H9 (cell line): Measurements from ENCODE around the gene ATP8B4. TPM values are rescaled to one million over a fixed set of nuclear protein-coding genes. Genes with fewer than 3 reads are reported as not detected.

Source experiments
- DNase-seq: peaks from one replicate; pipeline ENCODE4 v3.0.0-alpha.2; 2017
- H2AFZ ChIP-seq: one replicate; pipeline ENCODE4 v1.6.1; 2013; ENCODE audit warnings: mild to moderate bottlenecking, low read length, control low read depth, moderate library complexity
- H2AK5ac ChIP-seq: 2 replicates; pipeline ENCODE4 v1.6.1; 2013; ENCODE audit warnings: low read length, control low read depth, mixed read lengths; ENCODE audit not compliant: insufficient read length
- H2BK120ac ChIP-seq: one replicate; pipeline ENCODE4 v1.6.1; 2013; ENCODE audit warnings: low read depth, mild to moderate bottlenecking, low read length, control low read depth, inconsistent platforms; ENCODE audit not compliant: poor library complexity, severe bottlenecking
- H2BK12ac ChIP-seq: 2 replicates; pipeline ENCODE4 v1.6.1; 2013; ENCODE audit warnings: low read length, control low read depth, mixed read lengths, low read depth; ENCODE audit not compliant: insufficient read length
- H2BK15ac ChIP-seq: 2 replicates; pipeline ENCODE4 v1.6.1; 2013; ENCODE audit warnings: low read depth, low read length, control low read depth
- H2BK20ac ChIP-seq: one replicate; pipeline ENCODE4 v1.6.1; 2013; ENCODE audit warnings: low read depth, mild to moderate bottlenecking, low read length, control low read depth, inconsistent platforms; ENCODE audit not compliant: poor library complexity, severe bottlenecking
- H2BK5ac ChIP-seq: 2 replicates; pipeline ENCODE4 v1.6.1; 2013; ENCODE audit warnings: low read length, control low read depth, mixed read lengths; ENCODE audit not compliant: insufficient read length
- H3K14ac ChIP-seq: 2 replicates; pipeline ENCODE4 v1.6.1; 2013; ENCODE audit warnings: low read length, control low read depth; ENCODE audit not compliant: insufficient read depth
- H3K18ac ChIP-seq: 2 replicates; pipeline ENCODE4 v1.6.1; 2013; ENCODE audit warnings: low read depth, mild to moderate bottlenecking, mixed read lengths, low read length, control low read depth; ENCODE audit not compliant: insufficient read length
- H3K23ac ChIP-seq: 2 replicates; pipeline ENCODE4 v1.6.1; 2013; ENCODE audit warnings: low read length, control low read depth, mixed read lengths, low read depth; ENCODE audit not compliant: insufficient read length
- H3K23me2 ChIP-seq: 2 replicates; pipeline ENCODE4 v1.6.1; 2013; ENCODE audit warnings: low read depth, mild to moderate bottlenecking, mixed read lengths, low read length, control low read depth; ENCODE audit not compliant: insufficient read length, poor library complexity, severe bottlenecking
- H3K27ac ChIP-seq: 2 replicates; pipeline ENCODE4 v1.5.1; 2013; ENCODE audit warnings: low read length, control low read depth, mixed read lengths, low read depth; ENCODE audit not compliant: insufficient read length
- H3K27me3 ChIP-seq: 2 replicates; pipeline ENCODE4 v1.6.1; 2013; ENCODE audit warnings: low read length, control low read depth, inconsistent platforms; ENCODE audit not compliant: insufficient read depth
- H3K4ac ChIP-seq: 2 replicates; pipeline ENCODE4 v1.6.1; 2013; ENCODE audit warnings: low read depth, mild to moderate bottlenecking, control low read depth, inconsistent platforms, low read length, moderate library complexity
- H3K4me1 ChIP-seq: 2 replicates; pipeline ENCODE4 v1.6.1; 2013; ENCODE audit warnings: low read length, control low read depth, inconsistent platforms; ENCODE audit not compliant: insufficient read depth
- H3K4me2 ChIP-seq: 2 replicates; pipeline ENCODE4 v1.6.1; 2013; ENCODE audit warnings: low read length, control low read depth, mixed read lengths; ENCODE audit not compliant: insufficient read length, insufficient read depth
- H3K56ac ChIP-seq: 2 replicates; pipeline ENCODE4 v1.6.1; 2013; ENCODE audit warnings: low read depth, mild to moderate bottlenecking, mixed read lengths, low read length, control low read depth; ENCODE audit not compliant: insufficient read length
- H3K79me1 ChIP-seq: 2 replicates; pipeline ENCODE4 v1.6.1; 2013; ENCODE audit warnings: low read depth, mild to moderate bottlenecking, moderate library complexity, low read length, control low read depth, inconsistent platforms; ENCODE audit not compliant: insufficient read depth, poor library complexity, severe bottlenecking
- H3K79me2 ChIP-seq: 2 replicates; pipeline ENCODE4 v1.6.1; 2013; ENCODE audit warnings: low read length, control low read depth, inconsistent platforms; ENCODE audit not compliant: insufficient read depth
- H3K9ac ChIP-seq: 2 replicates; pipeline ENCODE4 v1.6.1; 2013; ENCODE audit warnings: low read length, control low read depth, mixed read lengths; ENCODE audit not compliant: insufficient read length; ENCODE audit errors: extremely low read depth
- H3K9me3 ChIP-seq: one replicate; pipeline ENCODE4 v1.6.1; 2013; ENCODE audit warnings: low read depth, low read length, inconsistent platforms; ENCODE audit not compliant: control insufficient read depth
- H3T11ph ChIP-seq: one replicate; pipeline ENCODE4 v1.6.1; 2013; ENCODE audit warnings: mild to moderate bottlenecking, low read length, control low read depth, inconsistent platforms
- H4K20me1 ChIP-seq: one replicate; pipeline ENCODE4 v1.6.1; 2013; ENCODE audit not compliant: control insufficient read depth, insufficient read length, insufficient read depth
- H4K5ac ChIP-seq: 2 replicates; pipeline ENCODE4 v1.6.1; 2013; ENCODE audit warnings: low read depth, mild to moderate bottlenecking, mixed read lengths, low read length, control low read depth; ENCODE audit not compliant: insufficient read length
- H4K8ac ChIP-seq: replicated peaks from 2 replicates; pipeline ENCODE4 v1.6.1; 2013; ENCODE audit warnings: low read length, control low read depth, mixed read lengths, low read depth; ENCODE audit not compliant: insufficient read length
- H4K91ac ChIP-seq: 2 replicates; pipeline ENCODE4 v1.6.1; 2013; ENCODE audit warnings: low read depth, mild to moderate bottlenecking, moderate library complexity, mixed read lengths, low read length, control low read depth; ENCODE audit not compliant: insufficient read length
- H3K27ac Mint-ChIP-seq, 3 experiments: 2 replicates in 2 of 3; 3 replicates in 1 of 3; pipeline ENCODE4 v1.8.0; 2020 to 2021; ENCODE audit warnings: mixed read lengths in 3 of 3, mild to moderate bottlenecking in 1 of 3, moderate library complexity in 1 of 3
- H3K27me3 Mint-ChIP-seq: 2 replicates; pipeline ENCODE4 v1.8.0; 2021; ENCODE audit warnings: low read depth, mild to moderate bottlenecking, moderate library complexity, mixed read lengths
- H3K36me3 Mint-ChIP-seq, 3 experiments: 2 replicates in 2 of 3; 3 replicates in 1 of 3; pipeline ENCODE4 v1.8.0; 2020 to 2021; ENCODE audit warnings: low read depth in 3 of 3, mixed read lengths in 3 of 3; ENCODE audit not compliant: insufficient read depth in 1 of 3
- H3K4me1 Mint-ChIP-seq, 2 experiments: 2 replicates each; pipeline ENCODE4 v1.8.0; 2020; ENCODE audit warnings: mixed read lengths in 2 of 2
- H3K4me3 Mint-ChIP-seq, 2 experiments: 2 replicates in 1 of 2; 3 replicates in 1 of 2; pipeline ENCODE4 v1.8.0; 2020 to 2021; ENCODE audit warnings: mild to moderate bottlenecking in 2 of 2, mixed read lengths in 2 of 2, moderate library complexity in 1 of 2
- H3K9me3 Mint-ChIP-seq, 2 experiments: 2 replicates in 1 of 2; 3 replicates in 1 of 2; pipeline ENCODE4 v1.8.0; 2020; ENCODE audit warnings: mild to moderate bottlenecking in 2 of 2, mixed read lengths in 2 of 2, moderate library complexity in 1 of 2
- CTCF ChIP-seq: fragments of 200-600 bp; sonication (generic); conservative IDR thresholded peaks from 3 replicates; pipeline ENCODE4 v1.8.0; 2021; ENCODE audit warnings: antibody characterized with exemption, mild to moderate bottlenecking
- WGBS: extraction: QIAGEN DNeasy Blood & Tissue Kit; methylation state at CpG from one replicate; pipeline ENCODE4 v1.1.7; 2013; ENCODE audit warnings: missing lambda C conversion rate, low lambda C conversion rate, mixed read lengths; ENCODE audit not compliant: insufficient read length; ENCODE audit errors: extremely low coverage; 5-methylcytosine and 5-hydroxymethylcytosine counted together
- total RNA-seq: library from RNA; stranded (reverse); gene quantifications from 2 replicates; pipeline ENCODE4 v1.2.1, GENCODE V29; 2021

Gene ATP8B4
- total RNA-seq, 1 experiment from 2014 or later: 0.52 TPM

- Histone ChIP-seq H3K27ac (no peak overlapping the region), H3K14ac (no peak overlapping the region; the same call in 1 of the 2 replicates), H2AK5ac (no peak overlapping the region), H2BK12ac (no peak overlapping the region), H2BK20ac (no peak overlapping the region), H3K9ac (no peak overlapping the region), H3K79me2 (no peaks in the 10 kb centered on the region), H4K5ac (no peak overlapping the region), H3K4ac (no peak overlapping the region), H2AFZ (no peak overlapping the region), H3K23me2 (no peaks in the 10 kb centered on the region), H3K9me3 (no peaks in the 10 kb centered on the region), H3K27me3 (no peaks in the 10 kb centered on the region), H4K8ac (no peak overlapping the region), H3K4me2 (no peak overlapping the region), H2BK15ac (no peak overlapping the region), H3K56ac (no peak overlapping the region), H3K23ac (no peak overlapping the region), H3T11ph (no peak overlapping the region), H3K18ac (no peak overlapping the region), H4K20me1 (no peaks in the 10 kb centered on the region), H3K79me1 (no peaks in the 10 kb centered on the region), H2BK120ac (no peak overlapping the region), H4K91ac (no peak overlapping the region), H2BK5ac (no peak overlapping the region), H3K4me1 (no peaks in the 10 kb centered on the region; the same call in 1 of the 2 replicates)
- no peak for TF ChIP-seq CTCF
- peaks cover under 1 to 12% of the 10 kb centered on the region in 2 experiments for H3K9me3 Mint-ChIP-seq
- H3K27ac Mint-ChIP-seq: no peak overlapping the region
- DNase-seq: no peak
- no peak overlapping the region for H3K4me3 Mint-ChIP-seq
- H3K27me3 Mint-ChIP-seq: no peaks in the 10 kb centered on the region; the same call in 1 of the 2 replicates
- peaks cover 0 to 8% (median 2%) of the 10 kb centered on the region in 3 experiments; a peak in 4 of 7 replicates for H3K36me3 Mint-ChIP-seq
- no CpG with 5 or more reads among the region's 1 CpG for WGBS
- peaks cover 7 to 13% of the 10 kb centered on the region in 2 experiments; a peak in 3 of 4 replicates for H3K4me1 Mint-ChIP-seq
Observed at GRCh38 chr15:50164458-50164857, 45.4 kb upstream of the ATP8B4 start.
